HL-60/S4 treated with retinoic acid at 250 ng/mL for 4 days and 3 days (cell line): Measurements from ENCODE around the gene FZD4.
"Not testable (repeated sequence)": the region's sequence is repeated elsewhere in the genome, so short reads cannot be mapped to it uniquely, and the experiment has no call there.

Experiments used
- in situ Hi-C: fragments of 300-500 bp; cut with MboI; formaldehyde crosslinking; loops from 2 replicates; pipeline ENCODE4 v1.7.0; 2022; ENCODE audit warnings: low sequenced_read_pairs

FZD4 gene

DNA sequence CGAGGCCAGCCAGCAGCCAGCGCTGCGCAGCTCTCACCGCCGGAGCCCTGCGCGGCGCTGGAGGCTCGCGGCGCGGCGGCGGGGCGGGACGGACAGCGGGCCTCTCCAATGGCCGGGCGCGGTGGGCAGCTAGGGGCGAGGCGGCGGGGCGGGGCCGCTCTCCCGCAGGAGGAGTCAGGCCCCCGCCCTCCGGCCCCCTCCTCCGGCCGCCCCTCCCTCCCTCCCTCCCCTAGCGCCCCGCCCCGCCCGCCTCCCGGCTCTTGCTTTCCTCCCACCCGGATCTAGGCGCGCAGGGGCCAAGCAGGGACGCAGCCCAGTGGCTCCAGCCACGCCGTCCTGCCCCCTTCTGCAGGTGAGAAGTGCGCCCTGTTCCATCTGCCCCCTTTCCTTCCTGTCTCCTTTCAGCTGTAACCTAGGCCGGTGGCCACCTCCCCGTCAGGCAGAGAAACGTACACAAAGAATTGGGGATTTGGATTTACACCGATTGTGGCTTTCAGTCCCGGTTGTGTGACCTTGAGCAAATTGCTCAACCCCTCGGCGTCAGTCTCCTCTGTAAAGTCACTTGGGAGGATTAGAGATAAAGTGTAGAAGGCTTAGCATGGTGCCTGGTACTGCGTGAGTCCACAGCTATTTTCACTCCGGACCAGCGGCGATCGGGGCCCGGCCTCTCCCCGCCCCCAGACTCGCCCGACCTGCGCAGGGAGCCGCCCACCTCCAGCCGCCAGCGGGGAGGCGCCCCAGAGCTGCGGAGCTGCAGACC, at the start of gene FZD4:
Gene FZD4, minus strand, starts transcription at position 35 of the 760 bp plus-strand sequence. CDS start 310 bp downstream, outside the sequence.
- in situ Hi-C loops: no loop called here

DNA sequence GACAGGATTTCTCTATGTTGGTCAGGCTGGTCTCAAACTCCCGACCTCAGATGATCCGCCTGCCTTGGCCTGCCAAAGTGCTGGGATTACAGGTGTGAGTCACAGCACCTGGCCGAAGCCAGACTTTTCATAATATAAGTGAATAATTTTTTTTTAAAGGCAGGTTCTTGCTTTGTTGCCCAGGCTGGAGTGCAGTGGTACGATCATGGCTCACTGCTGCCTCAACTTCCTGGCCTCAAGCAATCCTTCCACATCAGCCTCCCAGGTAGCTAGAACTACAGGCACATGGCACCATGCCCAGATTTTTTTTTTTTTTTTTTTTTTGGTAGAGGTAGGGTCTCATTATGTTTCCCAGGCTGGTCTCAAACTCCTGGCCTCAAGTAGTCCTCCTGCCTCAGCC, 49.1 kb upstream of the FZD4 start:
- in situ Hi-C loops: not testable (repeated sequence)

DNA sequence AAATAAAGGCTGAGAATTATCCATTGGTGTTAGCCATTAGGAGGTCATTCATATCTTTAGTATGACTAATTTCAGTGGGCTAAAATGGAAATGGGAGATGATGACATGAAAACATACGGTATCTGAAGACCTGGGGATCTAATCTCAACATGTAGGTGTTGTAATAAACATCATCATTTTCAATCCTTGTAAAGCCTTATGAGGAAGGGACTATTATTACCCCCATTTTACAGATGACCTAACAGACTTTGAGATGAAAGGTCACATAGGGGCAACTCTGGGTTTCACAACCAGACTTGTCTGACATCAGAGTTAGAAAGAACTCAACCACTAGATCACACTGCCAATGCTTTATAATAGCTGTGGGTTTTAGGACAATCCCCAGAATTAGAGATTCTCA, 47.7 kb upstream of the FZD4 start:
- in situ Hi-C loops: no loop called here

DNA sequence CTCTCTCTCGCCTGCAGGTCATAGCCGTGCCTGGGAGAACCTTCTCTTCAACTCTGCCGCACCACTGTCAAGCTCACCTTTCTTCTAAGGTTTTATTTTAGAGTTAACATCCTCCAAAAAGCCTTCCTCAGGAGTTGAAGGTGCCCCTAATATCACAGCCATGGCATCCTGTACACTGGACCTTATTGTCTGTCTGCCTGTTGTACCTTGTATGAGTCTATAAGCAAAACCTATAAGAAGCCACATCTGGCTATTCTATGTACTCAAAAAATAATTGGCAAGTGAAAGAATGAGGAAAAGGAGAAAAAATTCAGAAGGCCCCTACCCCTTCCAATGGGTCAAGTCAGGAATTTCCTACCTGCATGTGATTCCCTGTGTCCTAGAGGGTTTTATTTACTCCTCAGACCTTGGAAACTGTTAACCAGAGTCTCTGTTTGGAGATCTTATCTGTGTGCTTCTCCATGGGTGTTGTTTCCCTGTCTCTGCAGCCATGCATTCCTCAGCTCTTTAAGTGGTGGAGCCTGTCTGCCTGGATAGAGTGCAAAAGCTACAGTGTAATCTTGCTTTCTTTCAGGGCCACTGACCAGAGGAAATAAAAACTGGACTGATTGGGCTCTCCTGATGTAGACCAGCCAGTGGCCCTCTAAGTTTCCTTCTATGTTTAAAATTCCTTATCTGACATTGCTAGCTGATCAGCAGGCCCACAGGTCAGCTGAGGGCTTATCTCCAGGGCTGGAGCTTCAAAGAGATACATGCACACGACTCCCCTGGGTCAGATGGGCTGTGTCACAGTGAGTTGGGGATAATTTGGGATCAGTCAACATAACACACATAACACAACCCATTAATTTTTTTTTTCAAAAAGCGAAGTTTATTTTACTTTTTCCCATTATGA, 44.9 kb upstream of the FZD4 start:
- in situ Hi-C loops: no loop called here

DNA sequence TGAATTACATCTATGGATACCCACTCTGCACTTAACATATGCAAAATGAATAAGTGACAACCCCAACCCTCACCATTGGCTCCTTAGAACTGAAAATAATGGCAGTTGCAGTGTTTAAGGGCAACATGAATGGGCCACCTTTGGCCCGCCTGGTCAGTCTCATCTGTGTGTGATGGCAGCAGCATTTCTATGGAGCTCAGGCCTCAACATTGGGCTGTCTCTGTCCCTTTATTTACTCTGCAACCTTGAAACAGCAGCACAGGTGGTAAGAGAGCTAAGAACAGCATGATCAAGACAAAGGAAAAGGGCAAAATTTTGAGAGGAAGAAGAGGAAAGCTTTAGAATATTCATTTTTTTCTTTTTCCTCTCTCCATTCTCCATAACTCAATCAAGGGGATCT, 44.2 kb upstream of the FZD4 start:
- in situ Hi-C loops: no loop called here

DNA sequence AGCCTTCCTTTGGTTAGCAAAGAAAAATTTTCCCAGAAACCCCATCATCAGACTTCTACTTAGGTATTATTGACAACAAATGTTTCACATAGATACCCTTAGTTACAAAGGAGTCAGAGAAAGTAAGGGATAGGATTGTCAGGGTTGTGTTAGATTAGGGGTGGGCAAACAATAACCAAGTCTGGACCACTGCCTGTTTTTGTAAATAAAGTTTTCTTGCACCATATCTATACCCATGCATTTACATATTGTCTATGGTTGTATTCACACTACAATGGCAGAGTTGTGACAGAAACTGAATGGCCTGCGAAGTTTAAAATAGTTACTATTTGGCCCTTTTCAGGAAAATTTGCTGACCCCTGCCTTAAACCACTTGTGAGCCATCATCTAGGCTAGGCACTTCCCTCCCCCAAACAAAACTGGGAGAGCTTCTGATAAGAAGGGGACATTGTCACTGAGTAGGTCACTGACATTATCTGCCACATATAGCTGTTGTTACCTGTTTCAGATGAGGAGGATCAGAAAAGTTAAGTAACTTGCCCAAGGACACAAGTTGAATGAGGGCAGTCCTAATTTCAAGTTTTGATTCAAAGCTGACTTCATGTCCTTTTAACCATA, 41.9 kb upstream of the FZD4 start:
- in situ Hi-C loops: no loop called here

DNA sequence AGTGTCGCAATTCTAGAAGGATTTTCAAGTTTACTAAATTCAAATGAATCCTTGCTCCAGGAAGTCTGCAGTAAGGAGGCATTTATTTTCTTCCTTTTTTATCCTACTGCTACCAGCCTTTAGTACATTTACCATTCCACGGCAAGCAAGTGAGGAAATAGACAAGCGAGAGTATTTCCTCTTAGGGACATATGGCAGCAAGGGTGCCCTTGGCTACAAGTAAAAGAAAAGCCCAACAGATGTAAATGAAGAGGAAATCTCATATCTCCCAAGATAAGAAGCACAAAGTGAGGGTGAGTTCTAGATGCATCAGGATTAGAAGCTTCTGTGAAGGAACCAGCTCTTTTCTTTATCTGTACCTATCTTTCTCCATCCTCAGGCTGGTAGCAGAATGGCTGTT, 37.8 kb upstream of the FZD4 start:
- in situ Hi-C loops: no loop called here

DNA sequence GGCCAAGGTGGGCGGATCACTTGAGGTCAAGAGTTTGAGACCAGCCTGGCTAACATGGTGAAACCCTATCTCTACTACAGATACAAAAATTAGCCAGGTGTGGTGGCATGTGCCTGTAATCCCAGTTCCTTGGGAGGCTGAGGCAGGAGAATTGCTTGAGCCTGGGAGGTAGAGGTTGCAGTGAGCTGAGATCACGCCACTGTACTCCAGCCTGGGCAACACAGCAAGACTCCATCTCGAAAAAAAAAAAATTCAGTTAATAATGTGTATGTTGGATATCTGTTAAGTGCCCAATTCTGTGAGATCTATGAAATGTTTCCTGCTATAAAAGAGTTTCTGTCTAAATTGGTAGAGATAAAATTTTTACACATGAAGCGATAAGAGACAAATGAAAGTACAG, 37.1 kb upstream of the FZD4 start:
- in situ Hi-C loops: not testable (repeated sequence)

DNA sequence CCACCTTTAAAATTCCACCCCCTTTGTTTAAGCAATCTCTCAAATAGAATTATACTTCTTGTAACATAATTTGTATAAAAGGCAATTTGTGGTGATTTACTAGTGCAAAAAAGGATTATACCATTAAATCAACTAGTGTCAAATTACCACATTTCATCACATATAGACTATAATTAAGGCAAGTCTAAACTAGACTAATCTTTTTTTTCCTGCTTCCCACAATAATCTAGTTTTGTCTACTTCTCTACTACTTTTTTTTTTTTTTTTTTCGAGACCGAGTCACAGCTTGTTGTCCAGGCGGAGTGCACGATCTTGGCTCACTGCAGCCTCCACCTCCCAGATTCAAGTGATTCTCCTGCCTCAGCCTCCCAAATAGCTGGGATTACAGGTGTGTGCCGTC, 36.1 kb upstream of the FZD4 start:
- in situ Hi-C loops: no loop called here

DNA sequence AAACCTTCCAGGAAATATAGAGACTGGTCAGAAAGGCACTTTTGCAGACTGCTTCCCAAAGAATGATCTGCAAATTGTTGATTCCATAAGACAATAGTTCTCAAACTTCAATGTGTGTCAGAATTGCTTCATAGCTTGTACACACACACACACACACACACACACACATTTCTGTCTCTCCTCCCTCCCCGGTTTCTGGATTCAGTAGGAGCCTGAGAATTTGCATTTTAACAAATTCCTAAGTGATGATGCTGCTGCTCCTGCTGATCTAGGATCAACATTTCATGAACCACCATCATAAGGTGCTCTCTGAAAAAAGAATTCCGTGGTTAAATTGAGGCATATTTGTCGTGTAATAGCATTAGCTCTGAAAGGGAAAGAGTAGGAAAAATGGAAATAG, 35.3 kb upstream of the FZD4 start:
- in situ Hi-C loops: no loop called here

DNA sequence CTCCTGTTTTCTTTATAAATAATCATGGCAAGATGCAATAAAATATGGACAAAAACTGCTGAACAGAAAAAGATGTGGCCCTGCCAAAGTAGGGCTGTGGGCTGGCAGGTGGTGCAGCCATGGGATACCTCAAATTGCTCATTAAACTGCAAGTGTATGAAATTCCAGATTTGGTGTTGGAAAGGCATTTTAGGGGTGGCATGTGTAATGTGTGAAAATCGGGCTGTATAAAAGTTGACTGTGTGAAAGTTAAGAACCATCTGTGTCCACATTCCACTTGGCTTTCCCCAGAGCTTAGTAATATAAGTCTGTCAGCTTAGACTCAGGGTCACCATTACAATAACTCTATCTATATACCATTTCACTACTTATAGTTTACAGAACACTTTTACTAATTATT, 34.8 kb upstream of the FZD4 start:
- in situ Hi-C loops: no loop called here

DNA sequence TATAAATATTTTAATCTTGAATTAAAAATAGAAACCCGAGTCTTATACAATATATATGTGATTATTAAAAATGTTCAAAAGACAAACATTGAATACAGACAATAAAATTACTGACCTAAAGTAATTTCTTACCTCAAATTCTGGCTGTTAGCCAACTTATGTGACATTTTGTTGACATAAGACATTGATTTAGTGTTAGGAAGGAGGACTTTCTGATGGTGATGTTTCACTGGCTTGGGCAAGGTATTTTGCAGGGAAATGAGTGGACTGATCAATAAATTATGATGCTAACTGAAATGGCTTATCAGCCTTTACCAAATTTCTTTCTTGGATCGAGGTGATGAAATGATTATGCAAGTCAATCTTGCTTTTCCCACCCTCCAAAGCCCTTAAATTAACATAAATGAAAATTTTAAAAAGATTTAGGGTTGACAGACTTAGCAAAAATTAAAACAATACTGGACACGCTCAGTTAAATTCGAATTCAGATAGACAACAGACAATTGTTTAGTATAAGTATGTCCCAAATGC, 33.2 kb upstream of the FZD4 start:
- in situ Hi-C loops: no loop called here

DNA sequence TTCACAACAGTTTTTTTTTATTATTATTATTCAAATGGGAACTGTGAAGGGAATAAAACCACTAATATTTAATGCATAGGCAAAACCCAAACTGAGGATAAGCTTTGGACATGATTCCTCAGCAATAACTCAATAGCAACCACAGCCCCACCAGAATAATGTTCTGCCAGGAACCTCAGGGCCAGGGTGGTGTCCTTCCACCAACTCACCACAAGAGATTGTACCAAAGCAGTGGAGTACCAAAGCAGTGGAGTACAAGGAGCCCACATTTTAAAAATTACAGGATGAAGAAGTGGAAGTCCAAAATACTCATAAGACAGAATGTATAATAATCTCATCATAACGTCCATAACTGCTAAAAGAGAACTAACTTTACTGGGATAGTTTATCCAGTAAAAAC, 32.5 kb upstream of the FZD4 start:
- in situ Hi-C loops: no loop called here

DNA sequence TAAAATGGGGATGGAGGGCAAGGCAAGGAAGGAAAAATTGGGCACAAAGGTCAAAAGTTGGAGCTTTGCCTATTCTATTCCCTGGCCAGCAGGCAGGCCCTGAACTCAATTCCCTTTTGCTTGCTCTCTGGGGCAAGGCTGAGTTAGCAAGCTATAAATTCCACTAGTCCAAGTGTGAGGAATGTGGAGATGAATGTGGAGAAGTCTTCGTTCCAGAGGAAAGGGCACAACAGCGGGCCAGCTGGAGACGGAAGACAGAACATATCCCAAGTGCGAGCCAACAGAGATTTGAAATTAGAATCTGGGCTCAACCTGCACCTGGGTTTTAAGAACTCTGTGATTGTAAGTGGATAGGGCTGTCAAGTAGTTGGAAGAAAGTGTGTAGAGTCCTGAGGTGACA, 29.5 kb upstream of the FZD4 start:
- in situ Hi-C loops: no loop called here

DNA sequence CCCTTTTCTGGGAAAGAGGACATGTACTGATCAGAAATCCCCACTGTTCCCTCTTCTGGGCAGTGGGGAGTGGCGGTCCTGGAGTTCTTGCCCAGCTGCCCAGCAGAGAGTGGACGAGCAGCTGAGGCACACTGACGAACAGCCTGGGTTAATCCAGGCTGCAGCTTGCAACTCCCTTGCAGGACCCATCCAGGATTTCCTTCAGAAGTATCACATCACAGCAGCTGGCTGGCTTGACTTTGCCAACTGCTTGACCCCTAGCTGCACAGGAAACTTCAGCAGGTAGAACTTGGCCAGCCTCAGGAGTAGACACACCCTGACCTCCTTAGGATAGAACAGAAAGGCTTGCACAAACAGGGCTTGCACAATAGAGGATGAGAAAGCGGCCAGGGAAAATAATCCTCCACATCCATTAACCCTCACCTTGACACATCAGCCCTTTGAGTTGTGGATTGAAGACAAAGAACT, 27.9 kb upstream of the FZD4 start:
- in situ Hi-C loops: no loop called here

DNA sequence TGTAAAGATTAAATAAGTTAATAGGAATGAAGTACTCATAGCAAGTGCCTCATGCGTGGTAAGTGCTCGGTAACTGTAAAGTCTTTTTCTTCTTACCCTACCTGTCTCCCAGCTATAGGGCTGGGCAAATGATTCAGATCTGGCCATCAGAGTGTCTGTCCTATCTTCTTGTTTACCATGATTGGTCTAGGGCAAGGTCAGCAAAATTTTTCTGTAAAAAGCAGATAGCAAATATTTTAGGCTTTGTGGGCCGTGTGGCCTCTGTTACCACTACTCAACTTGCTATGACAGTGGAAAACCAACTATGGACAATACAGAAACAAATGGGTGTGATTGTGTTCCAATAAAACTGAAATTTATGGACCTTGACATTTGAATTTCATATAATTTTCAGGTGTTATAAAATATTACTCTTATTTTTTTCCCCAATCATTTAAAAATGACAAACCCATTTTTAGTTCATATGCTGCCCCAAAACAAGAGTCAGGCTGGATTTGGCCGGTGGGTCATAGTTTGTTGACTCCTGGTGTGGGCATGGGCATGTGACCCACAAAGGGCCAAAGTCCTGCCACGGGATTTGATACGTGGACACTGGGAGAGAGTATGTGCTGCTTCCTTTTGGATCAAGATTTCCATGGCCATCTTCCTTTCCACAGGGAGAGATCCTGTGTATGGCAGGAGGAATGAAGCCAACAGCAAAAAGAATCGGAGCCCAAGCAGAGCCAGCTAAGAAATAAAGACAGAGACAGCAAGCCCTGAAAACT, 26.8 kb upstream of the FZD4 start:
- in situ Hi-C loops: no loop called here

DNA sequence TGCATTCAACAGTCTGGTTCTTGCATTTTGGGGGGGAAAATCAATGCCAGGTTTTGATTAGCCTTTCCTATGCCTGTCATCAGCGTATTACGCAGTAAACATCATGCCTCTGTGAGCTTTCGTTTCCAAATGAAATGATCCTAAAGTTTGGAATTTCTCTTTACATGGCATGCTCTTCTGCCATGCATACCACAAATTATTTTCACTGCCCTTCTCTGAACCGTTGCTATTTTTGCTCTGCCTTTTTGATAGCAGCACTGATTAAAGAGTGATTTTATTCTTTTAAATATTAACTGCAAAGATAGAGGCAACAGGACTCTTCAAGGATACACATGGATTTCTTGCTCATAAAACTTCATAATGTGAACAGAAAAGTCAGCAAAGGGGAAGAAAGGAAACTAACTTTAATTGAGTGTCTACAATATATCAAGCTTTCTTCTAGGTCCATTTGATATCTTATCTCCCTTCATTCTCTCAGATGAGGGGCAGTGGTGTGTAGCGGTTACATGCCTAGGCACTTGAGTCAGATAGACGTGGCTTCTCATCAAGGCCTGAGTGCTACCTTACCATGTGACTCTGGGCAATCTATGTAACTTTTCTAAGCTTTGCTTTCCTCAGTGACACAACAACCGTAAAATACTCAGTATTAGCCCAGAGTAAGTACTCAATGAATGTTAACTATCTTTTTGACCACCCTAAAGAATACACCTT, 25.0 kb upstream of the FZD4 start:
- in situ Hi-C loops: no loop called here

DNA sequence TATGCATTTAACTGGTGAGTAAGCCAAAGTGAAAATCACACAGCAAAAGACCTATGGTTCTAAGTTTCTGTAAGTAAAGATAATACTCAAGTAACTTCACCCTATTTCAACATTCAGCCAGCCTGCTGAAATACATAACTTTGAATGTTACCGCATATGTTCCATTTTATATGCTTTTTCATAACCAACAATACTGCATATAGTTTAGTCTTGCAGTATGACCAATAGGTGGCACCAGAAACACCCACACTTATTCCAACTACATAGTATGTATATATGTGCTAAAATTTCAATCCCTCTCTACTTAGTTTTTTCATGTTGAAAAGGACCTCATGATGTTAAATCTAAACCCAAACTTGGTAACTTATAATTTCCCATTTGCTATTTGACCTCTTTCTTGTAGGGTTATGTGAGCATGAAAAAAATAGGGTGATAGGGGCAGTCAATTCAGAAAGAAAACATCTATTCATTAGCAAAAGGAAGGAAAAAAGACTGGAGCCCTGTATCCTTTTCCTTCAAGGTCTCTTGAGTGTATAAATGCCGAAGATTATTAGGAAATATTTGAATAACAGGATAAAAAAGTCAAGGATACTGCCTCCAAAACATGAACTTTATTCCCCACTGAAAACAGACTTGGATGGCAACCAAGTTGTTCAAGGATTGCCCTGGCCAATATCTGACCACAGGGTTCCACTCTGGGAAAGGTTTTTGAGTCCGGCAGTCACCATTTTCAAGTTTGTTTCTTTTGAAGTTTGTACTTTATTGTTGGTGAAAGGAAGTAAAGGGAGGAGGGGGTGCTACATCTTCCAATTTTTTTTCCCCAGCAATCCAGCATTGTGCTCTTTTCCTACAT, 23.8 kb upstream of the FZD4 start:
- in situ Hi-C loops: no loop called here

DNA sequence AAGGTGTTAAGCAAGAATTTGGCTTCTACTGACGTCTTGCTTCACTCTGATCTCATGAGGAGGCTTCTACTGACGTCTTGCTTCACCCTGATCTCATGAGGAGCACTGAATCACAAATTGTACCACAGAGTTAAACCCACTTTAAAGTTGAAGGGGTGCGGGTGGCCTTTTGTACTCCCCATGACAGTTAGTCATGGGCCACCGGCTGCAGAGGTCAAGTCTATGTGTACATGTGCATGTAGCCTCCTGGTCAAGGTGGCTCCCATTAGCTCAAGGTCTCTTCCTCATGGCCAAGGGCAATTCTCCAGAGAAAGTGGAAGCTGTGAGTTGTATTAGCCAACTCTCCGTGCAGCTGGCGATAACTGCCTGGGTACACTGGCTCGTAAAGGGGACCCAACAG, 23.1 kb upstream of the FZD4 start:
- in situ Hi-C loops: no loop called here
